OCI-LY1 (cell line): Measurements from ENCODE around the gene MAPT.

Source experiments
- H2AFZ ChIP-seq: fragments of 200-600 bp; sonication (generic), shearing (Covaris generic); 2 replicates; pipeline ENCODE4 v1.6.0; 2014; ENCODE audit warnings: antibody characterized with exemption, mild to moderate bottlenecking, low read length
- H3F3A ChIP-seq: fragments of 200-600 bp; sonication (generic), shearing (Covaris generic); 2 replicates; pipeline ENCODE4 v1.6.0; 2014; ENCODE audit warnings: mild to moderate bottlenecking, antibody characterized with exemption, low read length, moderate library complexity; ENCODE audit not compliant: insufficient read depth
- H3K27ac ChIP-seq: fragments of 200-600 bp; sonication (generic); 2 replicates; pipeline ENCODE4 v1.5.1; 2014; ENCODE audit warnings: low read length, mixed run types, mild to moderate bottlenecking, low read depth; ENCODE audit not compliant: poor library complexity, severe bottlenecking
- H3K27me3 ChIP-seq: fragments of 200-600 bp; sonication (generic); 2 replicates; pipeline ENCODE4 v1.6.0; 2014; ENCODE audit warnings: antibody characterized with exemption, mild to moderate bottlenecking, low read length, moderate library complexity; ENCODE audit not compliant: insufficient read depth
- H3K36me3 ChIP-seq: fragments of 200-600 bp; sonication (generic); 2 replicates; pipeline ENCODE4 v1.6.1; 2014; ENCODE audit warnings: mild to moderate bottlenecking, antibody characterized with exemption, low read length, moderate library complexity, mixed read lengths; ENCODE audit not compliant: insufficient read depth
- H3K4me1 ChIP-seq: fragments of 200-600 bp; sonication (generic); 2 replicates; pipeline ENCODE4 v1.5.1; 2014; ENCODE audit warnings: mild to moderate bottlenecking, low read length, moderate library complexity; ENCODE audit not compliant: insufficient read depth, severe bottlenecking
- H3K4me2 ChIP-seq: fragments of 200-600 bp; sonication (generic), shearing (Covaris generic); 2 replicates; pipeline ENCODE4 v1.6.1; 2014; ENCODE audit warnings: low read length
- H3K4me3 ChIP-seq: fragments of 200-600 bp; sonication (generic); 2 replicates; pipeline ENCODE4 v1.5.1; 2014; ENCODE audit warnings: low read length, low read depth, mild to moderate bottlenecking, mixed read lengths; ENCODE audit not compliant: poor library complexity, severe bottlenecking
- H3K79me2 ChIP-seq: fragments of 200-600 bp; shearing (Covaris generic); 2 replicates; pipeline ENCODE4 v1.6.1; 2016; ENCODE audit warnings: mixed run types, low read length, mixed read lengths; ENCODE audit not compliant: insufficient read depth
- H3K9ac ChIP-seq: fragments of 200-600 bp; sonication (generic), shearing (Covaris generic); 2 replicates; pipeline ENCODE4 v1.6.1; 2014; ENCODE audit warnings: mild to moderate bottlenecking, low read length, mixed read lengths
- H3K9me2 ChIP-seq: fragments of 200-600 bp; sonication (generic), shearing (Covaris generic); 2 replicates; pipeline ENCODE4 v1.6.1; 2014; ENCODE audit warnings: low read depth, mild to moderate bottlenecking, low read length, mixed read lengths
- H3K9me3 ChIP-seq: fragments of 200-600 bp; shearing (Covaris generic); 2 replicates; pipeline ENCODE4 v1.6.1; 2014; ENCODE audit warnings: low read length, mixed read lengths
- H4K20me1 ChIP-seq: fragments of 200-600 bp; sonication (generic), shearing (Covaris generic); 2 replicates; pipeline ENCODE4 v1.6.0; 2016; ENCODE audit warnings: mild to moderate bottlenecking, low read length; ENCODE audit not compliant: insufficient read depth
- CTCF ChIP-seq: fragments of 200-600 bp; sonication (generic), shearing (Covaris generic); IDR thresholded peaks from 2 replicates; pipeline ENCODE4 v1.5.1; 2017; ENCODE audit warnings: mild to moderate bottlenecking, antibody characterized with exemption, low read length, moderate library complexity, mixed read lengths
- EZH2 ChIP-seq: fragments of 200-600 bp; sonication (generic), shearing (Covaris generic); IDR thresholded peaks from 2 replicates; pipeline ENCODE4 v1.8.0; 2017; ENCODE audit warnings: borderline replicate concordance, mixed run types, mild to moderate bottlenecking, antibody characterized with exemption, low read length, moderate library complexity, mixed read lengths

MAPT gene

GRCh38 chr17:45939395-45939794 lies 45.0 kb downstream of the MAPT start:
- Histone ChIP-seq H3K4me1 (no peaks in the 10 kb centered on the region), H2AFZ (no peak overlapping the region), H3F3A (no peaks in the 10 kb centered on the region), H3K4me2 (no peak overlapping the region), H3K4me3 (no peak overlapping the region), H3K9me3 (no peaks in the 10 kb centered on the region), H3K36me3 (no peaks in the 10 kb centered on the region), H3K27ac (no peak overlapping the region), H3K9me2 (no peaks in the 10 kb centered on the region), H3K9ac (no peak overlapping the region), H3K79me2 (no peaks in the 10 kb centered on the region), H3K27me3 (peaks cover 11% of the 10 kb centered on the region), H4K20me1 (no peaks in the 10 kb centered on the region)
- TF ChIP-seq CTCF (no peak), EZH2 (no peak)

DNA sequence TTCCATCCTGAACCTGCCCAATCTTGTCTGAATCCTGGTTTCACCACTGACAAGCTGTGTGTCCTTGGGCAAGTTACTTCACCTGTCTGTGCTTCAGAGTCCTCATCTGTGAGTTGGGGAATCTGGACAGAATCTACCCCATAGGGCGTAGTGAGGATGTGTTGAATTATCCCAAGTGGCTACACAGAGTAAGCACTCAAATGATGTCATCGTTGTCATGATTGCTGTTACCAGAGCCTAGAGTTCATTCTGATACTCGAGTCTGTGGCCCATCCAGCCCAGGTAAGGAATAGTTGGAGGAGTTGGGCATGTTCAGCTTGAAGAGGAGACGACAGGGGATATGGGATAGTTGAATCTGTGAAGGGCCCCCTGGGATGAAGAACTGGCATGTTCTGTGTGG lies 45.9 kb downstream of the MAPT start:
- H3K4me3 ChIP-seq, result no peak overlapping the region
- H3K79me2 ChIP-seq, result no peaks in the 10 kb centered on the region
- H3K27ac ChIP-seq, result no peak overlapping the region
- no peaks in the 10 kb centered on the region for H3K4me1 ChIP-seq
- TF ChIP-seq CTCF, result no peak
- TF ChIP-seq EZH2, result no peak
- H3K9me2 ChIP-seq, result no peaks in the 10 kb centered on the region
- H4K20me1 ChIP-seq, result no peaks in the 10 kb centered on the region
- no peak overlapping the region for H3K4me2 ChIP-seq
- H3K27me3 ChIP-seq, result peaks cover 11% of the 10 kb centered on the region
- H3K9ac ChIP-seq, result no peak overlapping the region
- H3K9me3 ChIP-seq, result no peaks in the 10 kb centered on the region
- no peak overlapping the region for H2AFZ ChIP-seq
- no peaks in the 10 kb centered on the region for H3K36me3 ChIP-seq
- H3F3A ChIP-seq, result no peaks in the 10 kb centered on the region

DNA sequence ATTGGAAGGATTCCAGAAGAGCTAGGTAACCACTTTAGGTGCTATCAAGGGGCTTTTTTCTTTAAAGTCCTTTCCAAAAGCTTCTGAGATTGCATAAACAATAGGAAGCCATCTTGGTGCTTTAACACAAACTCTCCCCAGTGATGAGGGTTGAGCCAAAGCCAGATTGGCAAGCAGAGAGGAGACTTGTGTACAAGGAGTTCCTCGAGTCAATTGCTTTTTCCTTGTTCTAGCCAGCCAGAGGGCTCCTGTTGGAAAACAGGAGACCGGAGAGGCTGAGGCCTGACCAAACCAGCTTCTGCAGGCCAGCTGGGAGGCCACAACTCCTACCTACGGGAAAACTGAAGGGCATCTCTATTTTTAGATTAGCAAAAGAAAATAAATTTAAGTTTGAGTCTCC lies 46.5 kb downstream of the MAPT start:
- Histone ChIP-seq H3K27ac (no peak overlapping the region), H3K4me2 (no peak overlapping the region), H3K9ac (no peak overlapping the region), H3K79me2 (no peaks in the 10 kb centered on the region), H3K4me1 (no peaks in the 10 kb centered on the region), H2AFZ (no peak overlapping the region), H3K36me3 (no peaks in the 10 kb centered on the region), H3K9me3 (no peaks in the 10 kb centered on the region), H3K4me3 (no peak overlapping the region), H3K27me3 (peaks cover 11% of the 10 kb centered on the region), H3F3A (no peaks in the 10 kb centered on the region), H4K20me1 (no peaks in the 10 kb centered on the region), H3K9me2 (no peaks in the 10 kb centered on the region)
- TF ChIP-seq CTCF, result no peak
- TF ChIP-seq EZH2, result no peak
